Ramos (cell line): ENCODE results near the gene STEAP3.

Experiments used
- in situ Hi-C: fragments of 300-500 bp; cut with MboI; formaldehyde crosslinking; loops from one replicate; pipeline ENCODE4 v1.14.3; 2022; ENCODE audit warnings: low sequenced_read_pairs; ENCODE audit not compliant: unreplicated experiment

Gene STEAP3

GRCh38 chr2:119196301-119197125 is 27.1 kb upstream of the STEAP3 start:
- in situ Hi-C loops, result no loop called here

DNA sequence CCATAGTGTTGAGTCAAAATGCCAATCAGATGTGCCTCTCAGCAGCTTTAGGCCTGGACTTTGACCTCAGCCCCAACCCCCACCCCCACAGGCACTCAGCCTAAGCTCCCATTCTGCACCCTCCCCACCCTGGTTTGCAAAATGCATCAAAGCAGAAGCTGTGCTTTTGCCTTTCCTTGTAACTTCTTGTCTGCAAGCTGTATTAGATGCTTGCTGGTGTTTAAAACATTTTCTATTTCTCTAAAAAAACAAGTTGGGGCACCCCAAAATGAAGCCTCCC is 26.6 kb upstream of the STEAP3 start:
- in situ Hi-C loops, result no loop called here

DNA sequence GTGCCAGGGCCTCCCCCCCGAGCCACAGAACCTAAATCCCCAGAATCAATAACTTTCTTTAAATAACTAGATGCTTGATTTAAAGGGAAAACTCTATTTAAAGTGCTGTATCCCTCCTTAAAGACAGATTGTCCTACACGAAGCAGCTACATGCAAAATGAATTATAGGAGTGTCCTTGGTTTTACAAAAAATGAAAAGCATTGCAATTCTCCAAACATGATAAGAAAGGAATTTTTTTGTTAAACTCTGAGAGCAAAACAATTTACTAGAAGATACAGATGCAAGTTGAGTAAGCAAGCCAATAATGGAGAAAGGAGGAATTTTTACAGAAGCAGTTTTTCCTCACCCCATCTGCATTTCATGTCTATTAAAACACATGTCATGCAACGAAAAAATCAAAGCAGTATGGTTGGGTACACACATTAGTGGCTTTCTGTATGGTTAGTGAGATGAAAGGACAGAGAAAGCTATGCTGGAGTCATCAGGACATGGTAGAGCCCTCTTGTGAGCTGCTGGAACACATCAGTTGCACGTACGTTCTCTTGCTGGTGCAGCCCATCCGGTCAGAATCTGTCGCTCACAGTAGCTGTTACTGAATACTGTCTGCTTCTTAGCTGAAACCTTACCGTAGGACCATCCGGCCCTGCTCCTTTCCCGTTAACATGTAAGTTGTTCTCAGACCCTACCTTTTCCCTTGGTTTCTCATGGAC is 25.9 kb upstream of the STEAP3 start:
- in situ Hi-C loops, result no loop called here

GRCh38 chr2:119198240-119198840 is 25.3 kb upstream of the STEAP3 start:
- in situ Hi-C loops, result no loop called here

DNA sequence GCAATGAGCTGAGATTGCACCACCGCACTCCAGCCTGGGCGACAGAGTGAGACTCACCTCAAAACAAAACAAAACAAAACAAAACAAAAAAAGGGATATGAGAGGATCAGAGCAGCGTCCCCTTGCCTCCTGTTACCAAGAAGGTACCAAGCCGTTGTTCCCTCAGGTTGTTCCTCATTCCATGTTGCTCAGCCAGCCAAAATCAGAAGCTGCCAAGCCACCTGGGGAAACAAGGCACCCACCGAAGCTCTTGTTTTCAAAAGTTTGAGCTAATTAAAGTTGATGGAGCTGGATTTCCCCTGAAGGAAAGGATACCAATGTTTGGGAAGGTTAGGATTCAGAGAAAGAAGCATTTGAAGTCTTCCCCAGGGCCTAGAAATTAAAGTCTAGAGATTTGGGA is 21.8 kb upstream of the STEAP3 start:
- in situ Hi-C loops, result no loop called here

GRCh38 chr2:119202610-119203310 is 20.9 kb upstream of the STEAP3 start:
- in situ Hi-C loops, result no loop called here

DNA sequence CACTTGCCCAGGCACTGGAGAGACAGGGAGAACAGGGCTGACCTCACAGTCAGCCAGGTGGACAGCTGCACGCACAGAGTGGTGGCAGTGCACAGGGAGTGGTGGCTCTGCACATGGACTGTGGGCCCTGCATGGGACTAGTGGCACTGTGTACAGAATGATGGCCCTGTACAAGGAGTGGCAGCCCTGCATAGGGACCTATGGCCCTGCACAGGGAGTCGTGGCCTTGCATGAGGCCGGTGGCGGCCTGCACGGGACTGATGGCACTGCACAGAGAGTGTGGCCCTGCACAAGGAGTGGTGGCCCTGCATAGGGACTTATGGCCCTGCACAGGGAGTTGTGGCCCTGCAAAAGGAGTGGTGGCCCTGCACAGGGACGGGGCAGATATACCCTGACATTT is 19.1 kb upstream of the STEAP3 start:
- in situ Hi-C loops, result no loop called here

DNA sequence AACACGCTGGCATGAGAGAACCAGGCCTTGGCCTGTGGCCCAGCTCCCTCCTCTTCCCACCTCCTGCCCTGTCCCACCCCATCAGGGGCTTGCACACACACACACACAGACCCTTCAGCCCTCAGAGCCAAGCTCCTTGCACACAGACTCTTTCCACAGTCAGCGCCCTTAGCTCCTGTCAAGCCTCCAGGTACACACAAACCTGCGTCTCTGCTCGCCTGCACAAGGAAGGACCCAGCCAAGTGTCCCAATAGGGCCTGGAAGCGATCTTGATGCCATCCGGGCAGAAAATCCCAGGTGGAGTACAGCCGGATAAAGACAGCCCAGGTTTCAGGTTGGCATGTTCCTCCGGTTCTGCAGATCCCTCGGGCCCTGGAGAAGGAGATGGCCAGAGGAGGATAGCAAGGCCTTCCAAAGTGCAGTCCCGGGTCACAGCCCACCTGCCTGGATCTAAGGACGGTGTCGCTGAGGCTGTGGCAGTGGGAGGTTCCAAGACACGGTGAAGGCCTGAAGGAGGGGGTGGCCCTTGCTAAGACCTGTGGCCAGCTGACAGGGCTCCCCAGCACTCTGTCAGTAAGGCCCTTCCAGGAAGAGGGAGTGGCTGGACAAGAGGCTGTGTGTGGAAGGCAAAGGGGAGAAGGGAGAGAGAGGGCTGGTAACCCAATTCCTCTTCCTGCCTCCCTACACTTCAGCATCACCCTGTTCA is 18.5 kb upstream of the STEAP3 start:
- in situ Hi-C loops, result no loop called here

DNA sequence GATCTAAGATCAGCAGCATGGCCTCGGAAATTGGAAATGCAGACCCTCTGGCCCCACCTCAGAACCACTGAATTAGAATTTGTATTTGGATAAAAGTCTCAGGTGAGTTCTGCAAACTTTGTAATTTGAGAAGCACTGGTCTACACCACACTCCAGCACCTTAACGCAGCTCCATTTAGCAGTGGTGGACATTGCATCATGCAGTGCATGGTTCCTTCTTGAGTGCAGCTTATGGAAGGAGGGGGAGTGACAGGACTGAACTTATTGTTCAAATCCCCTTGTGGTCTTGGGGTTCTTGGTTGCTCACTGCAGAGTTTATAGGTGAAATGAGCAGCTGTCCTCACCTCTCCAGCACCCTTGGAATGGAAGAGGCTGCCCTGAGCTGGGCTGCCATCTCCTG is 17.4 kb upstream of the STEAP3 start:
- in situ Hi-C loops, result no loop called here

DNA sequence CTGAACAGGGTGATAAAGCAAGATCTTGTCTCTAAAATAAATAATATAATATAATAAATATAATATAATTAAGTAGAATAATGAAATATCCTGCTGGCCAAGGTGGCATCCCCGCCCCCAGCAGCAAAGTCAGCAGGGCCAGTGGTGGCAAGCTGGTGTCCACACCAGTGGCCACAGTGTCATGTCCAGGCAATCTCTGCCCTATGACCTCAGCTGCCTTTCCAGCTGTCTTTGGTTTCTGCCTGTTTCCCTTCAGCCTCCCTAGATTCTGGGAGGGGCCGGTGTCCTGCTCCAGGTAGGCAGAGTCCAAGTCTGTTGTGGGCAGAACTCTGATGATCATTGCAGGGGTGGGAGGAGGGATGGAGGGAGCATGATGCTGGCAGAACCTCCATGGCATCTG is 16.2 kb upstream of the STEAP3 start:
- in situ Hi-C loops, result no loop called here

DNA sequence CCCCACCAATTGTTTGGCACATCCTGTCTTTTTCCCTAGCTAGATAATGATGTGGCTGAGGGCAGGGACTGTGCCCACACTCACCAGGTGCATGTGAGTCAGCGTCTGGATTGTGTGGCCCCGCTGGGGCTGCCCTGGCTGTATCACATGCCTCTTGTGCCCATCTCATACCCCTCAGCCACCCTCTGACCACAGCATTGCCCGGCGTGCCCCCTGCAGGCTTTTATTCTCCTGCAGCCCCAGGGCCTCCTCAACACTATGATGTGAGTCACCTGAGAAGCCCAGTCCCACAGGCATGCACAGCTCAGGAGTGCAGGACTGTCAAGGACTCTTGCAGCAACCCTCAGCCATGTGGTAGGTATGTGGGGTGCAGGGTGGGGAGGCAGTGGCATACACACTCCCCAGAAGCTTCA is 14.8 kb upstream of the STEAP3 start:
- in situ Hi-C loops, result no loop called here

- in situ Hi-C loops, result no loop called here
Measured at GRCh38 chr2:119212139-119212800, 11.4 kb upstream of the STEAP3 start.

GRCh38 chr2:119214453-119215037 is 9.1 kb upstream of the STEAP3 start:
- in situ Hi-C loops, result no loop called here

- in situ Hi-C loops, result no loop called here
Measured at GRCh38 chr2:119216994-119217393, 6.6 kb upstream of the STEAP3 start.

DNA sequence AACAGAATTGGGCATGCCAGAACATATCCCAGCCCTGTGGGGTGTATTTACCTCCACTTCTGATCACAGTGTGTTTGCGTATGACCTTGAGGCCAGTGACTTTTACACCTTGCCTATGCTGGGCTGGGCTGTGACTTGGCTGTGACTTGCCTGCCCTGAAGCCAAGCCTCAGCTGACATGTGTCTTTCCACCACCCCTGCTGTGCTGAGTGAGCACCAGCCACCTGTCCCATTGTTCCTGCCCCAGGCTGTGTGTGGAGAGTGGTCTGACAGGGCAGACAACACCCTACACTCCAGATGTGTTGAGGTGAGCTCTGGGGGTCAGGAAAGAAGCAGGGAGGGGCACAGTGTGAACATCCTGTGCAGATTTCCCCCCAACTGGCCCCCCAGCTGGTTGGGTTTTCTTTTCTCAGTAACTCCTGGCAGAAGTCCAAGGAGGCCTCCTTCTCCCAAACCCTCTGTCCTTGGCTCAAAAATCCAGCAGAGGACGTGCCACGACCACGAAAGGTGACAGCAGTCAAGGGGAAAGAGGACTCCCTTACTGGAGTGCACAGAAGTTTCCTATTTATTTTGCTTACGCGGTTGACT is 5.1 kb upstream of the STEAP3 start:
- in situ Hi-C loops, result no loop called here

DNA sequence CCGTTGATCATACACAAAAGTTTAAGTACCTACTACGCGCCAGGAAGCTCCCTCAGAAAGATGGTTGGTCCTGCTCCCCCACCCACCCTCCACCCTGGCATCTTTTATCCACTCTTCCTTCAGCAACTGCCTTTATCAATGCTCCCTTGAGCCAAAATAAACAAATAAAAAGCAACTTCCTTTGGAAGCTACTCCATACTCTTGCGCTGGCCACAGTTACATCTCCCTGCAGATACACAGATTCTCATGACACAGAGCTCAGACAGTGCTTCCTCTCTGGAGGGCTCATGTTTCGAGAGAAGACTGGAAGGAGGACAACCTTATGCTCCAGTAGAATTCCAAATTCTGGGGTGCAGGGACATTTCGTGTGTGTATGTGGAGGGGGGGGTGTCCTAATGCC is 3.8 kb upstream of the STEAP3 start:
- in situ Hi-C loops, result no loop called here

GRCh38 chr2:119220720-119221301 is 2.8 kb upstream of the STEAP3 start:
- in situ Hi-C loops, result no loop called here

DNA sequence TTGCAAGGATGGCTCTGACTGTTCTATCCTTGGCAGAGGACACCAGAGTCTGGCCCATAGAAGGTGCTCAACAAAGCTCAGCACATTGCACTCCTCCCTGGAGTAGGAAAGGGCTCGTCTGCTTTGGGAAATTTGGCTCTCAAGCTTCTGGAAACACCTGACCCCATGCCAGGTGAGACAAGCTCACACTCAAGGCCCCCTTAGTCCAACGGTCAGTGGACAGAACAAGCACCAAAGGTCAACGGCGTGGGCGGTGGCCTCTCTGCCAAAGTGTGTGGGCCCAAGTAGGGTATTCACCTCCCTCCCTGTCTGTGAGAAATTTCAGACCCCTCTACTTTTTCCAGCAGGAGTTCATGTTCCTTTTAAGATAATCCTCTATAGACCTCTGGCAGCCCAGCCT is 2.0 kb upstream of the STEAP3 start:
- in situ Hi-C loops, result no loop called here

DNA sequence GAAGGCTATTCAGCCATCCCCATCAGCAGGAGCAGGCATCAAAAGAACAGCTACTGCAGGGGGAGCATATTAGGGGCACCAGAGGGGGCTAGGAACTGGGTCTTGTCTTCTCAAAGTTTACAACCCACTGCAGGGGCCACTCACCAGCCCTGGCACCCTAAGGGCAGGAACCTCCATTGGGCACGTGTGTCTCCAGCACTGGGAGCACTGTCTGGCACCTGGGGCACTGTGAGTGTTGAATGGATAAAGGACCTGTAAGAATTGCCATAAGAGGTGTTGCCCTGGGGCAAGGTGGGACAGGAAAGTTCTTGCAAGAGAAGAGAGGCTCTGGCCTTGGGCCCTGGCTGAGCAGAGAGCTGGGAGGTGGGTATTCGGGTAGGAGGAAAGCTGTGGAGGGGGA is 1.4 kb upstream of the STEAP3 start:
- in situ Hi-C loops, result no loop called here
